ENCODE results near the gene NTM. TPM values are rescaled to one million over a fixed set of nuclear protein-coding genes. Genes with fewer than 3 reads are reported as not detected.

Gene NTM
- total and polyA plus RNA-seq, 2 of the 8 experiments (the other 6 are each of a cell fraction or from before 2014, with no cell fraction given), result 13.4 to 20.0 TPM

DNA sequence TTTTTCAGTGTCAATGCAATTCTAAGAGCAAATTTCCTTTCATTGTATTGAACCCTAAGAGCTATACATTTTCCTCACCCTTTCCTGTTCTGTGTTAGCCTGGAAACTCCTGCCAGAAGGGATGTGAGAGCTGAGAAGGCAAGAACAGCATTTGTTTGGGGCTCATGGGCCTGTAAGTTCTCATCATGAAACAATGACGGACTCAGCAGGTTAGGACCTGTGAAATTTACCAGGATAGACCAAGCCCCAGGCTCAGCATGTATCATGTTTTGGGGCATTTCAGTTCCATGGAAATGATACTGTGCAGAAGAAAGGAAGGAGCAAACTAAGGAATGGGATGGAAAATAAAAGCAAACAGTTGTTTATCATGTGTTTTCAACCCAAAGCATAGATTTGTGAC is 41.6 kb downstream of the NTM start:
- no peak overlapping the region for H3K23ac ChIP-seq (ENCODE audit: insufficient read length)
- FAIRE-seq (peak; percentile 24), DNase-seq (ENCODE audit: low read depth in 1 of 2, low spot score in 2 of 2) (no peak)
- H3K79me2 ChIP-seq (ENCODE audit: control insufficient read depth in 1 of 2, insufficient read depth in 2 of 2, low read length in 2 of 2), result no peaks in the 10 kb centered on the region
- no peaks in the 10 kb centered on the region; the same call in 1 of the 2 replicates for H3K79me1 ChIP-seq (ENCODE audit: low read depth, low read length)
- no peak overlapping the region for H2AFZ ChIP-seq (ENCODE audit: low read length)
- H3K27ac ChIP-seq (ENCODE audit: low read depth, low read length), result no peak overlapping the region
- no peaks in the 10 kb centered on the region for H4K20me1 ChIP-seq (replicated peaks in 1 of 2; ENCODE audit: control insufficient read depth in 1 of 2, insufficient read depth in 2 of 2, low read length in 2 of 2)
- POLR2A ChIA-PET (ENCODE audit: partially characterized antibody), result interaction anchor here (0.5 kb wide), 1 partner anchor 13 kb away, joined by 3 read pairs; no protein-coding TSS in a partner anchor
- H3K36me3 ChIP-seq (ENCODE audit: control insufficient read depth in 2 of 4, insufficient read depth in 4 of 4, low read length in 3 of 4), result no peaks in the 10 kb centered on the region
- H3K56ac ChIP-seq (replicated peaks; ENCODE audit: insufficient read length, low read depth, low read length), result no peak overlapping the region
- no peak overlapping the region for H3K18ac ChIP-seq (ENCODE audit: extremely low read depth, low read length)
- H3K4me1 ChIP-seq (replicated peaks in 1 of 4; ENCODE audit: control insufficient read depth in 3 of 4, insufficient read depth in 4 of 4, low read length in 3 of 4), result peaks cover 0 to 3% (median 1%) of the 10 kb centered on the region in 4 experiments; a peak in 3 of 7 replicates
- no peaks in the 10 kb centered on the region for H3K23me2 ChIP-seq (ENCODE audit: low read depth, low read length)
- no peaks in the 10 kb centered on the region for H3K9me3 ChIP-seq (ENCODE audit: insufficient read depth in 2 of 2, low read depth in 1 of 2, low read length in 1 of 2)
- CTCF ChIA-PET (ENCODE audit: partially characterized antibody), result interaction anchor here (0.9 to 2.1 kb wide), 6 partner anchors 15 to 347 kb away, joined by 3 to 7 read pairs (median 4); no protein-coding TSS in a partner anchor
- H2AK5ac ChIP-seq (ENCODE audit: low read depth, low read length), result no peak overlapping the region
- H3K4me3 ChIP-seq (ENCODE audit: extremely low read depth in 1 of 4, insufficient read depth in 2 of 4, low read depth in 3 of 4, low read length in 4 of 4), result no peak overlapping the region
- H2BK20ac ChIP-seq (ENCODE audit: low read length), result no peak overlapping the region
- no peak overlapping the region for H3K4ac ChIP-seq (replicated peaks; ENCODE audit: insufficient read length, low read depth, low read length)
- no peak overlapping the region for H3K4me2 ChIP-seq (ENCODE audit: insufficient read depth in 1 of 2, low read depth in 2 of 2, low read length in 2 of 2)
- no peak overlapping the region for H4K8ac ChIP-seq (ENCODE audit: extremely low read depth, insufficient read depth, low read length)
- H2BK12ac ChIP-seq (ENCODE audit: low read depth, low read length), result no peak overlapping the region
- no peak overlapping the region for H2BK15ac ChIP-seq (ENCODE audit: low read length)
- no peak overlapping the region for H3K14ac ChIP-seq (ENCODE audit: insufficient read length)
- no peak overlapping the region for H4K91ac ChIP-seq (replicated peaks; ENCODE audit: insufficient read length, low read length)
- no peak overlapping the region for H2BK5ac ChIP-seq (ENCODE audit: low read depth, low read length)
- 100% methylated on average over 1 of the region's 1 CpG; no CpG with 5 or more reads in 1 of the 2 experiments for WGBS, 2 experiments (ENCODE audit: extremely low coverage in 1 of 2, insufficient coverage in 1 of 2, insufficient read length in 1 of 2, insufficient replicate concordance in 2 of 2, low coverage in 1 of 2, low lambda C conversion rate in 2 of 2, missing lambda C conversion rate in 1 of 2)
- H4K5ac ChIP-seq (ENCODE audit: insufficient read length, low read depth, low read length), result no peak overlapping the region
- no peaks in the 10 kb centered on the region for H3K27me3 ChIP-seq (replicated peaks in 1 of 4; ENCODE audit: control insufficient read depth in 3 of 4, extremely low read depth in 1 of 4, insufficient read depth in 3 of 4, low read length in 3 of 4)
- TF ChIP-seq SRF (IDR thresholded peaks at IDR 0.05; ENCODE audit: low read depth, low read length) (no peak), SIX5 (IDR thresholded peaks at IDR 0.05; ENCODE audit: low read depth, low read length) (no peak)
- no peak overlapping the region for H3K9ac ChIP-seq (replicated peaks in 1 of 4; ENCODE audit: extremely low read depth in 1 of 4, low read depth in 3 of 4, low read length in 3 of 4)
- no peak overlapping the region for H2BK120ac ChIP-seq (replicated peaks; ENCODE audit: low read depth, low read length)
